ENCODE results near the gene CDH16. TPM values are rescaled to one million over a fixed set of nuclear protein-coding genes. Genes with fewer than 3 reads are reported as not detected.

CDH16 gene
- total RNA-seq, 1 experiment from 2014 or later, result not detected

DNA sequence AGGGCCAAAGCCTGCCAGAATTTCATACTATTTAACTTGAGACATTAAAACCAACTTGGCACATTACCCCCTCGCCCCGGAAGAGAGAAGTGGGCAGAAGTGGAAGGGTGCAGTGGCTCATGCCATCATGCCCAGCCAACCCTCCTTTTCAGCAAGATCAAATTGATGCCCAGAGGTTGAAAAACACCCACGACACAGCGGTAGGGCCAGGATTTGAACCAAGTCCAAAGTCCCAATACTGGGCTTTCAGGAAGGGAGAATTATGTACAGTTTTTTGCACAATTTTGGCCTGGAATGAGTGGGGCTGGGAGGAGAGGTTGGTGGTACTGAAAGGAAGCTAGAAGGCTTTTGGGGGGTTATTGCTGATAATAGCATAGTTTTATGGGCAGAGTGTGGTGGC, 27.3 kb downstream of the CDH16 start:
- BruUV-seq (replicated peaks), result no TSS peak
- no peaks in the 10 kb centered on the region for H3K9me3 Mint-ChIP-seq (ENCODE audit: unreplicated experiment)
- intact Hi-C loops (cut with micrococcal nuclease), result no loop called here
- peak overlapping the region; percentile 23 for H3K27ac Mint-ChIP-seq (ENCODE audit: low read depth, unreplicated experiment)
- DNase-seq (ENCODE audit: unreplicated experiment), result no peak
- TF ChIP-seq CTCF (IDR thresholded peaks at IDR 0.05; ENCODE audit: unreplicated experiment), result no peak
- peaks cover 15% of the 10 kb centered on the region for H3K4me1 Mint-ChIP-seq (ENCODE audit: insufficient read depth, unreplicated experiment)
- ChIA-PET CTCF (interaction anchor here (0.7 to 2.4 kb wide), 6 partner anchors 15 to 212 kb away, joined by 3 to 8 read pairs (median 4); partner anchors contain the start of gene NAE1), POLR2A (interaction anchor here (5.2 kb wide), 1 partner anchor 10 kb away, joined by 25 read pairs; the partner anchor contains the start of gene PDP2)
- no peaks in the 10 kb centered on the region for H3K27me3 Mint-ChIP-seq (ENCODE audit: insufficient read depth, unreplicated experiment)
- H3K36me3 Mint-ChIP-seq (ENCODE audit: insufficient read depth, unreplicated experiment), result peaks cover 39% of the 10 kb centered on the region
- H3K4me3 Mint-ChIP-seq (ENCODE audit: unreplicated experiment), result no peak overlapping the region

DNA sequence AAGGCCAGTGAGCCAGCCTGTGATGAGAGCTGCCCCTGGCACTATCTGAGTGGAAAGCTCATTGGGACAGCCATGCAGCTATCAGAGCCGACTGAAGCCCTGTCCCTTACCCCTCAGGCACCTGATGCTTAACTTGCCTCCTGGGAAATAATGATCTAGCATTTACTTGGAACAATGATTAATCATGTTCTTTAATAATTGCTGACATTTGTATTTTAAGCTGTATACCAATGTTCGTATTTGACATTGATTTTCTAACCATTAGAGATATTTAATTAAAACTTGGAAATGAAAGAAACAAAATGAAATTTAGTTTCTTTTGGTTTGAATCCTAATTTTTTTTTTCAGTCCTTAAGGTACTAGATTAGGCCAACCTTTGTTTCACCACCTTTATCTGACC, 27.9 kb downstream of the CDH16 start:
- no peak overlapping the region for H3K4me3 Mint-ChIP-seq (ENCODE audit: unreplicated experiment)
- ChIA-PET POLR2A (interaction anchor here (0.7 to 5.2 kb wide), 4 partner anchors 9 to 270 kb away, joined by 3 to 25 read pairs (median 3); partner anchors contain the start of gene PDP2), CTCF (interaction anchor here (0.5 to 2.4 kb wide), 8 partner anchors 11 to 574 kb away, joined by 3 to 8 read pairs (median 4); partner anchors contain the start of genes NAE1 and PDP2)
- TF ChIP-seq CTCF (IDR thresholded peaks at IDR 0.05; ENCODE audit: unreplicated experiment), result no peak
- peaks cover 13% of the 10 kb centered on the region for H3K4me1 Mint-ChIP-seq (ENCODE audit: insufficient read depth, unreplicated experiment)
- no peaks in the 10 kb centered on the region for H3K27me3 Mint-ChIP-seq (ENCODE audit: insufficient read depth, unreplicated experiment)
- no peaks in the 10 kb centered on the region for H3K9me3 Mint-ChIP-seq (ENCODE audit: unreplicated experiment)
- intact Hi-C loops (cut with micrococcal nuclease), result no loop called here
- H3K27ac Mint-ChIP-seq (ENCODE audit: low read depth, unreplicated experiment), result peak overlapping the region; percentile 23
- no peak for DNase-seq (ENCODE audit: unreplicated experiment)
- BruUV-seq (replicated peaks), result no TSS peak
- peaks cover 41% of the 10 kb centered on the region for H3K36me3 Mint-ChIP-seq (ENCODE audit: insufficient read depth, unreplicated experiment)

DNA sequence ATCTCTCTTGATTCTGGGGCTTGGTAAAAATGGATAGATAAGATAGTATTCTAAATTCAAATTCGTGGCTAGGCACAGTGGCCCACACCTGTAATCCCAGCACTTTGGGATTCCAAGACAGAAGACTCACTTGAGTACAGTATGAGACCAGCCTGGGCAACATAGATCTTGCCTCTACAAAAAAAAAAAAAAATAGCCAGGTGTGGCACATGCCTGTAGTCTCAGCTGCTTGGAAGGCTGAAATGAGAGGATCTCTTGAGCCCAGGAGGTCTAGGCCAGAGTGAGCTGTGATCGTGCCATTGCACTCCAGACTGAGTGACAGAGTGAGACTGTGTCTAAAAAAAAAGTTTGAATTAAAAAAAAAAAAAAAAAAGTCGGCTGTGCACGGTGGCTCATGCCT, 29.1 kb downstream of the CDH16 start:
- H3K27me3 Mint-ChIP-seq (ENCODE audit: insufficient read depth, unreplicated experiment), result no peaks in the 10 kb centered on the region
- H3K27ac Mint-ChIP-seq (ENCODE audit: low read depth, unreplicated experiment), result no peak overlapping the region
- intact Hi-C loops (cut with micrococcal nuclease), result no loop called here
- H3K4me1 Mint-ChIP-seq (ENCODE audit: insufficient read depth, unreplicated experiment), result peaks cover 15% of the 10 kb centered on the region
- H3K9me3 Mint-ChIP-seq (ENCODE audit: unreplicated experiment), result no peaks in the 10 kb centered on the region
- no peak for DNase-seq (ENCODE audit: unreplicated experiment)
- H3K4me3 Mint-ChIP-seq (ENCODE audit: unreplicated experiment), result no peak overlapping the region
- peaks cover 47% of the 10 kb centered on the region for H3K36me3 Mint-ChIP-seq (ENCODE audit: insufficient read depth, unreplicated experiment)
- ChIA-PET POLR2A (interaction anchor here (0.6 to 5.2 kb wide), 4 partner anchors 8 to 977 kb away, joined by 3 to 25 read pairs (median 3); partner anchors contain the start of gene PDP2), CTCF (interaction anchor here (0.5 to 2.4 kb wide), 6 partner anchors 39 to 708 kb away, joined by 3 to 8 read pairs (median 4); no protein-coding TSS in a partner anchor)
- BruUV-seq (replicated peaks), result no TSS peak
- TF ChIP-seq CTCF (IDR thresholded peaks at IDR 0.05; ENCODE audit: unreplicated experiment), result no peak

- no peak for DNase-seq (ENCODE audit: unreplicated experiment)
- Mint-ChIP-seq H3K27me3 (ENCODE audit: insufficient read depth, unreplicated experiment) (no peaks in the 10 kb centered on the region), H3K4me1 (ENCODE audit: insufficient read depth, unreplicated experiment) (peaks cover 15% of the 10 kb centered on the region), H3K9me3 (ENCODE audit: unreplicated experiment) (no peaks in the 10 kb centered on the region), H3K4me3 (ENCODE audit: unreplicated experiment) (no peak overlapping the region), H3K36me3 (ENCODE audit: insufficient read depth, unreplicated experiment) (peaks cover 54% of the 10 kb centered on the region), H3K27ac (ENCODE audit: low read depth, unreplicated experiment) (peak overlapping the region; percentile 46)
- TF ChIP-seq CTCF (IDR thresholded peaks at IDR 0.05; ENCODE audit: unreplicated experiment), result no peak
- ChIA-PET POLR2A (interaction anchor here (0.9 to 5.2 kb wide), 3 partner anchors 8 to 39 kb away, joined by 3 to 25 read pairs (median 3); partner anchors contain the start of gene PDP2), CTCF (interaction anchor here (0.5 to 2.4 kb wide), 3 partner anchors 40 to 577 kb away, joined by 3 to 8 read pairs (median 5); no protein-coding TSS in a partner anchor)
- BruUV-seq (replicated peaks), result no TSS peak
- intact Hi-C loops (cut with micrococcal nuclease), result no loop called here
These were observed 29.8 kb downstream of the CDH16 start for GRCh38 chr16:66888647-66889615.

All from MCF 10A (cell line).